GM19240 (cell line): ENCODE data around the gene HLA-B.

ENCODE experiments used
- DNase-seq: peaks from one replicate; pipeline ENCODE4 v3.0.0; 2011; ENCODE audit warnings: low spot score; ENCODE audit not compliant: insufficient read length

Gene HLA-B

DNA sequence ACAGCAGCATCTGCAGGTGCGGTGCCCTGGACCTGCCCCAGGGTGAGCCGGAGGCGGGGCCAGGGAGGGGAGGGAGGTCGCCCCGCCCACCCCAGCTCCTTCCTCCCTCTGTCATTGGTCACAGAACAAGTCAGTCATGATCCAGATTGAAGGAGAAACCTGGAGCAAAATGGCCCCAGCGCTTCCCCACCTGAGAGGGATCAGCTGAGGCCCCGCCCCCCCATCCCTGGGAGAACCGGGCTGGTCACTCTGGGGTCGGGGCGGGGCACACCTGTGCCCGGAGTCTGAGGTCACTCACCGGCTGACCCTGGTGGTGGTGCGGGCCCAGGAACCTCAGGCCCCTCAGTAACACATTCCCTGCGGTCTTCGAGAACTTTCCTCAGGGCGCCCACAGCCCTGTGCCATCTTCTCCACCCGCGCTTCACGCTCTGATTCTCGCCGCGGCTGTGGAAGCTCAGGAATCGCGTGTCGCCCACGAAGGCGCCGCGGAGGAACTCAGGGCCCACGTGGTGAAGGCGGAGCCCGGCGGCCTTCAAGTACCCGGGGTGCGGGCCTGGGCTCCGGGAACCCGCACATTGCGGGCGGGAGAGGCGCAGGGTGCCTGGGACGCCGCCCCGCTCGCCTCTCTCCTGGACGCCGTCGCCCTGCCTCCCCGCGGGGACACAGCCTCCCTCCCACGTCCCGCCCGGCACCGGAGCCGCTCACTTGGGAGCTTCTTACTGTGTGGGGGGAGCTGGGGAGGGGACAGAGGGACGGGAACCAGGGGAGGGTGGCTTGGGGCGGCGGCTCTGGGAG lies 48.7 kb downstream of the HLA-B start:
- no peak for DNase-seq

GRCh38 chr6:31307669-31308049 lies 49.3 kb downstream of the HLA-B start:
- DNase-seq = no peak

- DNase-seq = no peak
Observed at GRCh38 chr6:31305703-31306219, 51.2 kb downstream of the HLA-B start.

- DNase-seq = no peak
Observed at GRCh38 chr6:31304683-31305082, 52.3 kb downstream of the HLA-B start.
